ENCODE data around the gene HOXA2. TPM values are rescaled to one million over a fixed set of nuclear protein-coding genes. Genes with fewer than 3 reads are reported as not detected.

The HOXA2 gene
- total and polyA plus RNA-seq, 2 of the 8 experiments (the other 6 are each of a cell fraction or from before 2014, with no cell fraction given) = not detected

DNA sequence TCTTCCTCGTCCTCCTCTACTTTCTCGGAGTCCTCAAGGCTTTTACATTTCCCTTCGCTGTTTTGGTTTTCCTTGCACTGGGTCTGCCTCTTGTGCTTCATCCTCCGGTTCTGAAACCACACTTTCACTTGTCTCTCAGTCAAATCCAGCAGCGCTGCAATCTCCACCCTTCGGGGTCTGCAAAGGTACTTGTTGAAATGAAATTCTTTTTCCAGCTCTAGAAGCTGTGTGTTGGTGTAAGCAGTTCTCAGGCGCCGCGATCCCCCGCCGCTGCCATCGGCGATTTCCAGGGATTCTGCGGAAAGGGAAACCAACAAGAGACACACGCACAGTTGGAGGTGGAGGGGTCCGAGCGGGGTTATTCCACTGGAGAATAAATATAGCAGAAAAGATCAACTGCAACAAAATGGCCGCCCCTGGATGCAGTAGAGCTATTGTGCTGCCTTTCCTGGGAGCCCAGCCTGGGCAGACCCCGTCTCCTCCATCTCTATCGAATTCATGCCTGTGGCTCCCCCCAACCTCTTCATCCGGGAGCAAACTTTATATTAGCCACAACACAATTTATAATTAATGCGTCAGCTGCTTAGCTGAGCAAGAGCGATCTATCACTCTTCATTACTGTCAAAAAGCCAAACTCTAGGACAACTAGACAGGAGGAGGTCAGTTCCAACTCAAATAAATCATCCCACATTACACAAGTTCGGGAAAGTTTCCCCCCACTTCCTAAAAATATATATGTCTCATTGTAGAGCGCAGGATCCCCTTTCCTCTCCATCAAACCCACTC is 1.1 kb downstream of the HOXA2 start (continued):
- TF ChIP-seq CBX8 (IDR thresholded peaks at IDR 0.05; ENCODE audit: borderline replicate concordance, low read depth, low read length) (peak; percentile 91; the same call in 1 of the 2 replicates), SP1 (IDR thresholded peaks at IDR 0.05; ENCODE audit: low read depth, low read length) (no peak), ASH2L (IDR thresholded peaks at IDR 0.05; ENCODE audit: low read length) (peak; percentile 17), HDAC2 (IDR thresholded peaks at IDR 0.05; ENCODE audit: borderline replicate concordance in 1 of 2, low read depth in 2 of 2, low read length in 2 of 2) (no peak), CBX5 (IDR thresholded peaks at IDR 0.05; ENCODE audit: low read depth, low read length) (no peak), NANOG (IDR thresholded peaks at IDR 0.05; ENCODE audit: insufficient read depth, low read depth, low read length, poor library complexity, severe bottlenecking) (no peak), POLR2A (IDR thresholded peaks at IDR 0.05; ENCODE audit: control extremely low read depth in 1 of 2, low read depth in 2 of 2, low read length in 2 of 2) (no peak), SAP30 (IDR thresholded peaks at IDR 0.05; ENCODE audit: insufficient read depth, insufficient replicate concordance, low read length) (no peak), RNF2 (IDR thresholded peaks at IDR 0.05; ENCODE audit: borderline replicate concordance, low read depth, low read length, missing control alignments, poor library complexity, severe bottlenecking) (peak; percentile 63), EZH2 (IDR thresholded peaks at IDR 0.05; ENCODE audit: low read depth, low read length, severe bottlenecking) (peak; percentile 92), CHD2 (IDR thresholded peaks at IDR 0.05; ENCODE audit: low read length) (no peak), MAFK (IDR thresholded peaks at IDR 0.05; ENCODE audit: low read depth, low read length) (no peak), RFX5 (IDR thresholded peaks at IDR 0.05; ENCODE audit: borderline replicate concordance, low read depth, low read length) (no peak), POLR2AphosphoS5 (IDR thresholded peaks at IDR 0.05; ENCODE audit: low read depth, low read length) (no peak), CTBP2 (IDR thresholded peaks at IDR 0.05; ENCODE audit: borderline replicate concordance, insufficient read depth, insufficient read length, low read length) (no peak), SUZ12 (IDR thresholded peaks at IDR 0.05; ENCODE audit: low read length) (peak; percentile 90), RAD21 (IDR thresholded peaks at IDR 0.05 in 1 of 2, conservative IDR thresholded peaks at IDR 0.05 in 1 of 2; ENCODE audit: low read depth in 2 of 2, low read length in 2 of 2) (no peak), TAF1 (IDR thresholded peaks at IDR 0.05; ENCODE audit: low read depth, low read length) (no peak), EGR1 (IDR thresholded peaks at IDR 0.05; ENCODE audit: borderline replicate concordance, low read depth, low read length) (no peak), KDM5A (IDR thresholded peaks at IDR 0.05; ENCODE audit: low read length) (no peak)
- TF ChIP-seq, protein P1, sequence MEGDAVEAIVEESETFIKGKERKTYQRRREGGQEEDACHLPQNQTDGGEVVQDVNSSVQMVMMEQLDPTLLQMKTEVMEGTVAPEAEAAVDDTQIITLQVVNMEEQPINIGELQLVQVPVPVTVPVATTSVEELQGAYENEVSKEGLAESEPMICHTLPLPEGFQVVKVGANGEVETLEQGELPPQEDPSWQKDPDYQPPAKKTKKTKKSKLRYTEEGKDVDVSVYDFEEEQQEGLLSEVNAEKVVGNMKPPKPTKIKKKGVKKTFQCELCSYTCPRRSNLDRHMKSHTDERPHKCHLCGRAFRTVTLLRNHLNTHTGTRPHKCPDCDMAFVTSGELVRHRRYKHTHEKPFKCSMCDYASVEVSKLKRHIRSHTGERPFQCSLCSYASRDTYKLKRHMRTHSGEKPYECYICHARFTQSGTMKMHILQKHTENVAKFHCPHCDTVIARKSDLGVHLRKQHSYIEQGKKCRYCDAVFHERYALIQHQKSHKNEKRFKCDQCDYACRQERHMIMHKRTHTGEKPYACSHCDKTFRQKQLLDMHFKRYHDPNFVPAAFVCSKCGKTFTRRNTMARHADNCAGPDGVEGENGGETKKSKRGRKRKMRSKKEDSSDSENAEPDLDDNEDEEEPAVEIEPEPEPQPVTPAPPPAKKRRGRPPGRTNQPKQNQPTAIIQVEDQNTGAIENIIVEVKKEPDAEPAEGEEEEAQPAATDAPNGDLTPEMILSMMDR (IDR thresholded peaks at IDR 0.05; ENCODE audit: control extremely low read depth in 1 of 3, insufficient read depth in 1 of 3, low read depth in 1 of 3, low read length in 3 of 3) = no peak
